Stimulated activated CD8-positive, alpha-beta memory T cell treated with anti-CD3 and anti-CD28 coated beads, Interleukin-7, amount 100 ng/mL, for 4 hours (primary cell): ENCODE results near the gene PARVB.

Experiments used
- DNase-seq, 2 donors: peaks; one replicate each; pipeline ENCODE4 v3.0.0-alpha.2; 2020; ENCODE audit warnings: low read depth in 2 of 2

The PARVB gene

DNA sequence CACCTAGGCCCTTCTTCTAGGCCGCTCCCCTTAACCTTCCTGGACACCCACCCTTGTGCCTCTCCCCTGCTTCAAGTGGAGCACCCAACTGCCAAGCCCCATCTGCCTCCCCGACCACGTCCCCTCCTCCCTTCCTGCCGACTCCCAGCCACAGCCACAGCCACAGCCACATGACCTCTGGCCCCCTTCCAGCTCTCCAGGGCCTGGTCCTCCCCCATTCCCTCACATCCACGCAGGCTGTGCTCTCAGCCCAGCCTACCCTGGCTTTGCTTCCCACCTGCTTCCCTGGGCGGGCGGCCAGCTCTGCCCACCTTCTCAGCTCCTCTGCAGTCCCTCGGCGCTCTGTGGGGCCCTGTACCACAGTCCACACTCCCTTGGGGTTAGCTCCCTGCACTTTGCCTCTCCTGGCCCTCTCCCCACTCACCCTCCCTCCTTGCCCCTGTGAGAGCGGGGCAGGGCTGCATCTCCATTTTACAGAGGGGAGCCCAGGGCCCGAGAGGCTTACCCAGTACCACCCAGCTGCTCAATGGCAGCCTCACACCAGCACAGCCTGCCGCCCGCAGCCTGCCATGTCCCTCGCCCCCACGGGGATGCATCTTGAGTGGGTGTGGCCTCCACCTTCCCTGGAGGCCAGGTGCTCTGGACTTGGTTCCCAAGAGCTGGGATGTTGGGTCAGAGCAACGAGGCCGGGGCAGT lies 176.9 kb downstream of the PARVB start:
- DNase-seq = no peak

DNA sequence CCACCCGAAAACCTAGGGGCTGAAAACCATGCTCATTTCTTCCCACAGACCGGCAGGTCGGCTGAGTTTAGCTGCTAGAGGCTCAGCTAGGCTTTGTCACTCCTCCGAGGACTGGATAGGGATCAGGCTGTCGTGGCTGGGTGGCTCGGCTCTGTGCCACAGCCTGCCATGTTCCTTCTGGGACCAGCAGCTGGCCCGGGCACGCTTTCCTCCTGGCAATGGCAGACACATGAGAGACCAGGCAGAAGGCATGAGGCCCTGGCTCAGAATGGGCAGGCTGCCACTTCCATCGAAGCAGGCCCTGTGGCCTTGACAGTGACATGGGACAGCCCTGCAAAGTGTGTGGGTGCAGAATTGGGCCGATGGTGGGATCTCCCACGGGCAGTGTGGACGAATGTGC lies 177.6 kb downstream of the PARVB start:
- DNase-seq = no peak

GRCh38 chr22:44202261-44202789 lies 178.2 kb downstream of the PARVB start:
- no peak for DNase-seq

- DNase-seq = no peak
Measured at GRCh38 chr22:44203203-44203602, 179.1 kb downstream of the PARVB start.

GRCh38 chr22:44204739-44205515 lies 180.8 kb downstream of the PARVB start:
- DNase-seq = no peak

- no peak for DNase-seq
Measured at GRCh38 chr22:44205516-44206329, 181.6 kb downstream of the PARVB start.

- no peak for DNase-seq
Measured at GRCh38 chr22:44206330-44206645, 182.2 kb downstream of the PARVB start.

DNA sequence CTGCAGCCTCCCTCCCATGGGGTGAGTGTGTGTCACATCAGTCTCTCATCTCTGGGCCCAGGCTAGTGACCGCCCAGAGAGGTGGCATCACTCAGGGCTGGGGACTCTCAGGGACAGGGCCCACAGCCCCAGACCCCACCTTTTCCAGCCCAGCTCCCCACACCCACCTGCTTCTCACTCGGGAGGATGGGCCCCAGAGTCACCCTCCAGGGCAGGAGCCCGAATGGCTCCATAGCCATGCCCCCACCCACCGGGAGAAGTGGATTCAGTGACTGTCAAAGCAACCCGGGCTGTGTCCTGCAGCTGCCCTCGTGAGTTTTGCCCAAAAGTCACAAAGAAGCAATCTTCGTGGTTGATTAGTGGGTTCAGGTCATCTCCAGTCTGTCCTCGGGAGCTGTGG lies 182.6 kb downstream of the PARVB start:
- no peak for DNase-seq

GRCh38 chr22:44207173-44207980 lies 183.3 kb downstream of the PARVB start:
- DNase-seq = no peak

- DNase-seq = no peak
Measured at GRCh38 chr22:44207981-44208317, 183.8 kb downstream of the PARVB start.

DNA sequence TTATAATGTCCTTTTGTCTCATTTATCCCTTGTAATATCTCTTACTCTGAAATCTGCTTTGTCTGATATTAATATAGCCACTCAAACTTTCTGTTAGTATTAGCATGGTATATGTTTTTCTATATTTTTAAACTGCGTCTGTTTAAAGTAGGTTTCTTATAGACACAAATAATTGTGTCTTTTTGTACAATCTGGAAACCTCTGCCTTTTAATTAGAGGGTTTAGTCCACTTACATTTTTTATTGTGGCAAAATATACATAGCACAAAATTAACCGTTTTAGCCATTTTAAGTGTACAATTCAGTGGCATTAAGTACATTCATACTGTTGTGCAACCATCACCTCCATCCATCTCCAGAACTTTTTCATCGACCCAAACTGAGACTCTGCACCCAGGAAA lies 185.2 kb downstream of the PARVB start:
- no peak for DNase-seq

- DNase-seq = no peak
Measured at GRCh38 chr22:44210722-44211121, 186.6 kb downstream of the PARVB start.

DNA sequence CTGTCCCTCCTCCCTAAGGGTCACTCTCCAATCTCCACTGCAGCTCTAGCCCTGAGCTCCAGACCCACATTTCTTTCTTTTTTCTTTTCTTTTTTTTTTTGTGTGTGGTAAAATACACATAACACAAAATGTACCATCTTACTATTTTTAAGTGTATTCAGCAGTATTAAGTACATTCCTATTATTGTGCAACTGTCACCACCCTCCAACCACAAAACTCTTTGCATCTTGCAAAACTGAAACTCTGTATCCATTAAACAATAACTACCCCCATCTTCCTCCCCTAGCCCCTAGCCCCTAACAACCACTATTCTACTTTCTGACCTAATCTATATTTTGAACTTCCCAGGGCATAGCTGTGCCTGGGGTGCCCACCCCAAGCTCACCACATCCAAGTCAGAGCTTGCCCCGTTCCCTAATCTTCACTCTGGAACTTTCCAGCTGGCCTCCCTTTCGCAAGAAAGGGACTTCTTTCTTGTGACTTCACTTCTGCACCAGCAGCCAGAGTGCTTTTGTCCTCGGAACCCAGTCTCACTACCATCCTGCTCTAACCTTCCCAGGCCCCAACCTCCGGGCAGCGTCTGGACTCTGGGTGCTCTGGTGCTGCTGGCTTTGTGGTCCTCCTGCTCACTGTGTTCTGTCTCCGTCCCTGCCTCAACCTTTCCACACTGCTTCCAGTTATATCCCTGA lies 187.3 kb downstream of the PARVB start:
- no peak for DNase-seq

GRCh38 chr22:44211946-44212930 lies 188.1 kb downstream of the PARVB start:
- DNase-seq = no peak

- DNase-seq = no peak
Measured at GRCh38 chr22:44212936-44213335, 188.8 kb downstream of the PARVB start.

DNA sequence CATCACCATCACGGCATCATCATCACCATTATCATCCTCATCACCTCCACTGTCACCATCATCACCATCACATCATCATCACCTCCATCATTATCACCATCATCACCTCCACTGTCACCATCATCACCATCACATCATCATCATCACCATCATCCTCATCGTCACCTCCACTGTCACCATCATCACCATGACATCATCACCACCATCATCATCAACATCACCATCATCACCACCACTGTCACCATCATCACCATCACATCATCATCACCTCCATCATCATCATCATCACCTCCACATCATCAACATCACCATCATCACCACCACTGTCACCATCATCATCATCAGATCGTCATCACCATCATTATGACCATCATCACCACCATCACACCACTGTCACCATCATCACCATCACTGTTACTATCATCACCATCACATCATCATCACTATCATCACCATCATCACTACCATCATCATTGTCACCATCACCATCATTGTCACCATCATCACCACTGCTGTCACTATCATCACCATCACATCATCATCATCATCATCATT lies 189.5 kb downstream of the PARVB start:
- no peak for DNase-seq

- DNase-seq = no peak
Measured at GRCh38 chr22:44214187-44214586, 190.1 kb downstream of the PARVB start.

DNA sequence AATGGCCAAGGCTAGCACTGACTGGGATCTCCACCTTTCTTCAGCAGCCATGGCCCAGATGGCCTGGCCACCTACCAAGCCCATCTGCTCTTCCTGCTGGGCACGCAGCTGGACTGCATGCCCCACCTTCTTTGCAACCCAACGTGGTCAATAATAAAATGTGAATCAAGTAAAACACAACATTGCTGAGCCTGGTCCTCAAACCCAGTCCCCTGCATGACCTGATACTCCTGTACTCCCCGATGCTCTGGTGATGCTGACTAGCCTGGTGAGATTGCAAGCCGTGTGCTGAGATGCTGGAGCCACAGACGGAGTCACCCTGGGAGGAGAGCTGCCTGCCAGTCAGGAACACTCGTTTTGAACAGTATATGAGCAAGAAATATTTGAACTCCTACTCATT lies 190.7 kb downstream of the PARVB start:
- no peak for DNase-seq

GRCh38 chr22:44215287-44215686 lies 191.2 kb downstream of the PARVB start:
- DNase-seq = no peak

GRCh38 chr22:44217346-44217745 lies 193.2 kb downstream of the PARVB start:
- no peak for DNase-seq
